SU-DHL-6 (cell line): ENCODE data around the gene FASLG.
"Not testable (repeated sequence)": the region's sequence is repeated elsewhere in the genome, so short reads cannot be mapped to it uniquely, and the experiment has no call there.

ENCODE experiments used
- H2AFZ ChIP-seq: fragments of 200-600 bp; sonication (generic); 2 replicates; pipeline ENCODE4 v1.6.1; 2014; ENCODE audit warnings: low read depth, mild to moderate bottlenecking, moderate library complexity, mixed read lengths, antibody characterized with exemption, low read length; ENCODE audit not compliant: severe bottlenecking
- H3F3A ChIP-seq: fragments of 200-600 bp; shearing (Covaris generic); 2 replicates; pipeline ENCODE4 v1.6.0; 2016; ENCODE audit warnings: antibody characterized with exemption, mild to moderate bottlenecking; ENCODE audit not compliant: insufficient read depth
- H3K27ac ChIP-seq: fragments of 200-600 bp; sonication (generic); 2 replicates; pipeline ENCODE4 v1.5.1; 2016; ENCODE audit warnings: low read depth, mild to moderate bottlenecking, low read length, moderate library complexity, mixed read lengths
- H3K27me3 ChIP-seq: fragments of 200-600 bp; sonication (generic), shearing (Covaris generic); 2 replicates; pipeline ENCODE4 v1.6.0; 2014; ENCODE audit warnings: mild to moderate bottlenecking, low read length
- H3K36me3 ChIP-seq: fragments of 200-600 bp; sonication (generic); 2 replicates; pipeline ENCODE4 v1.6.1; 2014; ENCODE audit warnings: mild to moderate bottlenecking, low read length, mixed read lengths
- H3K4me2 ChIP-seq: fragments of 300-600, 200-600 bp; shearing (Covaris generic), sonication (generic); 2 replicates; pipeline ENCODE4 v1.6.0; 2014; ENCODE audit warnings: low read length, low read depth, mild to moderate bottlenecking; ENCODE audit not compliant: poor library complexity, severe bottlenecking
- H3K4me3 ChIP-seq: fragments of 200-600 bp; sonication (generic); 2 replicates; pipeline ENCODE4 v1.5.1; 2014; ENCODE audit warnings: antibody characterized with exemption, low read length, mild to moderate bottlenecking, mixed read lengths; ENCODE audit not compliant: insufficient read depth, poor library complexity, severe bottlenecking
- H3K79me2 ChIP-seq: fragments of 200-600 bp; sonication (generic); 2 replicates; pipeline ENCODE4 v1.6.1; 2014; ENCODE audit warnings: mild to moderate bottlenecking, low read length, moderate library complexity; ENCODE audit not compliant: insufficient read depth
- H3K9ac ChIP-seq: fragments of 200-600 bp; sonication (generic); 2 replicates; pipeline ENCODE4 v1.7.0; 2014; ENCODE audit warnings: mild to moderate bottlenecking, low read length
- H3K9me2 ChIP-seq: fragments of 200-600 bp; sonication (generic); replicated peaks from 2 replicates; pipeline ENCODE4 v1.6.1; 2014; ENCODE audit warnings: low read length; ENCODE audit not compliant: insufficient read depth
- H3K9me3 ChIP-seq: fragments of 200-600 bp; sonication (generic); 2 replicates; pipeline ENCODE4 v1.6.1; 2014; ENCODE audit warnings: low read length, mixed read lengths; ENCODE audit not compliant: insufficient read depth
- H4K20me1 ChIP-seq: fragments of 200-600 bp; sonication (generic); 2 replicates; pipeline ENCODE4 v1.6.1; 2014; ENCODE audit warnings: low read depth, mild to moderate bottlenecking, antibody characterized with exemption, low read length, moderate library complexity, mixed read lengths
- CTCF ChIP-seq: fragments of 200-600 bp; sonication (generic); IDR thresholded peaks from one replicate; pipeline ENCODE4 v1.5.1; 2017; ENCODE audit warnings: antibody characterized with exemption, mild to moderate bottlenecking, low read length, moderate library complexity; ENCODE audit not compliant: insufficient read depth, poor library complexity, severe bottlenecking
- EZH2phosphoT487 ChIP-seq: fragments of 200-600 bp; sonication (generic), shearing (Covaris generic); conservative IDR thresholded peaks from 2 replicates; pipeline ENCODE4 v1.6.1; 2018; ENCODE audit warnings: mild to moderate bottlenecking, antibody characterized with exemption, low read length, moderate library complexity, mixed read lengths

The FASLG gene

DNA sequence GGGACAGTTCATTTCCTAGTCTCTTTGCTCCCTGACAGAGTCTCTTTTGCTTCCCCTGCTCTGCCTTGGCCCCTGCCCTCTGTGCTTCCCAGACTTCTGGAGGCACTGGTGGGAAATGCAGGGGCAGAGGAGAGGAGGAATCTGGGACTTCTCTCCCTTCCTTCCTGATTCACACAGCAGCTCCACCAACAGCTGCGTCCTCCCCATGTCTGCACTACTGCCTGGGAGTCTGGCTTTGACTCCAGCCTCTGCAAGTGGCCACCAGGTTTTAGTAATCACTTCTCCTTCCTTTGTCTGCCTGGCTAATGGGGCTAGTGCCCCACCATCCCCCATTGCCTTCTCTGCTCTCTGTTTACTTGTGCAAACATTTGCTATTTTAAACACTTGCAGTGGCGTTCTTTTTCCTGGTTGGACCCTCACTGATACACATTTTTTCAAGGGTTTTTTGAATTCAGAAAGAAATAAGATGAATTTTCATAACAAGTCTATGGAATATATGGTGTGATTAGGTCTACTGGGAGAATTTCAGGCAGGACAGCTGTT, 21.9 kb downstream of the FASLG start:
- H3K9ac ChIP-seq: no peak overlapping the region
- no peak for TF ChIP-seq EZH2phosphoT487
- TF ChIP-seq CTCF: no peak
- no peaks in the 10 kb centered on the region for H3F3A ChIP-seq
- H3K27ac ChIP-seq: no peak overlapping the region
- H3K36me3 ChIP-seq: no peaks in the 10 kb centered on the region
- H3K4me3 ChIP-seq: no peak overlapping the region
- no peak overlapping the region for H3K4me2 ChIP-seq
- no peaks in the 10 kb centered on the region for H3K27me3 ChIP-seq
- no peaks in the 10 kb centered on the region for H3K79me2 ChIP-seq
- H3K9me3 ChIP-seq: no peaks in the 10 kb centered on the region
- H3K9me2 ChIP-seq: no peaks in the 10 kb centered on the region
- no peaks in the 10 kb centered on the region for H4K20me1 ChIP-seq
- H2AFZ ChIP-seq: no peak overlapping the region

DNA sequence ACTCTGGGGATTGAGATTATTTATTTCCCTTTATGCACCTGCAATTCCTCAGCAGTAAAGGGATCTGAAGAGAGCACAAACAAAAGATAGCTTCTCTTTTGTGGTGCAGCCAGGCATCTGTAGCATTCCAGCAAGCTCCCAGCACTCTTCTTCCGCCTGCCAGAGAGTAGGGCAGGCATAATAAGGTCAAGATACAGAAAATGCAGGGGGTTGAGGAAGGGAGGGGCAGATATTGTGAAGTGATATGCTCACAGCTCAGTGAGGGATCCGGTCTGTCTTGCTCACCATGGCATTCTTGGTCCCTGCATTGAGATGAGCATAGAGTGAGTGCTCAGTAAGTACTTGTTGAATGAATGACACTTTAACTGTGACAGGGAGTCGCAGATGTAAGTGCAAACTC, 23.9 kb downstream of the FASLG start:
- Histone ChIP-seq H2AFZ (no peak overlapping the region), H3K4me3 (no peak overlapping the region), H3K9ac (no peak overlapping the region), H3F3A (no peaks in the 10 kb centered on the region), H3K9me3 (no peaks in the 10 kb centered on the region), H3K4me2 (no peak overlapping the region), H3K9me2 (no peaks in the 10 kb centered on the region), H3K36me3 (no peaks in the 10 kb centered on the region), H3K27ac (no peak overlapping the region), H3K79me2 (no peaks in the 10 kb centered on the region), H3K27me3 (no peaks in the 10 kb centered on the region), H4K20me1 (no peaks in the 10 kb centered on the region)
- TF ChIP-seq EZH2phosphoT487 (no peak), CTCF (no peak)

GRCh38 chr1:172686143-172686542, 27.2 kb downstream of the FASLG start:
- Histone ChIP-seq H3K4me3 (no peak overlapping the region), H2AFZ (no peak overlapping the region), H3K36me3 (no peaks in the 10 kb centered on the region), H3K79me2 (no peaks in the 10 kb centered on the region), H3K27me3 (no peaks in the 10 kb centered on the region), H4K20me1 (no peaks in the 10 kb centered on the region), H3K9me2 (no peaks in the 10 kb centered on the region), H3K27ac (no peak overlapping the region), H3K9ac (no peak overlapping the region), H3K4me2 (no peak overlapping the region), H3F3A (no peaks in the 10 kb centered on the region), H3K9me3 (no peaks in the 10 kb centered on the region)
- TF ChIP-seq EZH2phosphoT487 (no peak), CTCF (no peak)

DNA sequence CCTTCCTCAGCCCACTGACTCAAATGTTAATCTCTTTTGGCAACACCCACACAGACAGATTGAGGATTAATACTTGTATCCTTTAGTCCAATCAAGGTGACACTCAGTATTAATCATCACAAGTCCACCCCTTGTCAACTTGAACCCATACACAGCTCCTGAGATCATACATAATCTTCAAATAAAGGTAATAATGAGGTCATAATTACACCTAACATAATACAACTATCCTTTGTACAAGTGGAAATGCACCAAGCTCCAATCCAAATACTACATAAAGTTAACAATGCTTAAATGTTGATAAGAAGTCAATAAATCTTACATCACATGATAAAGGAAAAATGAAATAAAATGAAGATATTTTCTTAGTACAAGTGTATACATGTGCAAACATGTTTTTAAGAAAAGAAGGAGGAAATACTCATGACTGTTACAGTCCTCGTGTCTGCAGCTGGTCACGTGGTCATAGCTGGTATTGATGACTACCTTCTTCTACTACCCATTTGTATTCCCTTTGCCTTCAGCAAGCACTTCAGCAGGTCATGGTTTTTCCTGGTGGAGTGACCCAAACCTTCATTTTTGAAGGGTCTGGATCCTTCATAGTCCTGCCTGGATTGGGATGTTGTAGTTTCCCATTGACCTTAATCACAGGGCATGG, 29.7 kb downstream of the FASLG start:
- not testable (repeated sequence) for H2AFZ ChIP-seq, H3K9me3 ChIP-seq, H3K9ac ChIP-seq, H3K79me2 ChIP-seq, H3K4me3 ChIP-seq, H3F3A ChIP-seq, H3K36me3 ChIP-seq, H3K27me3 ChIP-seq, H3K9me2 ChIP-seq, H4K20me1 ChIP-seq, H3K27ac ChIP-seq, H3K4me2 ChIP-seq

GRCh38 chr1:172690925-172691324, 32.0 kb downstream of the FASLG start:
- not testable (repeated sequence) for H3F3A ChIP-seq, H3K36me3 ChIP-seq, H4K20me1 ChIP-seq, H3K9me2 ChIP-seq, H3K9ac ChIP-seq, H2AFZ ChIP-seq, H3K79me2 ChIP-seq, H3K27ac ChIP-seq, H3K9me3 ChIP-seq, H3K4me2 ChIP-seq, H3K27me3 ChIP-seq, H3K4me3 ChIP-seq
